Fibroblast of lung (primary cell): ENCODE results near the gene OSBPL9. TPM values are rescaled to one million over a fixed set of nuclear protein-coding genes. Genes with fewer than 3 reads are reported as not detected.

ENCODE experiments used
- DNase-seq, 2 donors: peaks; one replicate each; pipeline versions ENCODE4 v3.0.0 to v3.0.0-alpha.2; 2010; ENCODE audit warnings: low read depth in 2 of 2
- H2AFZ ChIP-seq: 2 replicates; pipeline ENCODE4 v1.5.1; 2012; ENCODE audit warnings: low read length, control low read depth, inconsistent platforms
- H3K27ac ChIP-seq: 2 replicates; pipeline ENCODE4 v1.5.1; 2011; ENCODE audit warnings: low read length, control low read depth; ENCODE audit not compliant: insufficient read depth
- H3K27me3 ChIP-seq: 2 replicates; pipeline ENCODE4 v1.5.1; 2011; ENCODE audit warnings: mild to moderate bottlenecking, low read length; ENCODE audit not compliant: control insufficient read depth, insufficient read depth
- H3K36me3 ChIP-seq: 2 replicates; pipeline ENCODE4 v1.5.1; 2011; ENCODE audit warnings: low read length; ENCODE audit not compliant: control insufficient read depth, insufficient read depth
- H3K4me1 ChIP-seq: 2 replicates; pipeline ENCODE4 v1.5.1; 2011; ENCODE audit warnings: low read length; ENCODE audit not compliant: control insufficient read depth, insufficient read depth; ENCODE audit errors: extremely low read depth
- H3K4me2 ChIP-seq: 2 replicates; pipeline ENCODE4 v1.5.1; 2011; ENCODE audit warnings: low read length, control low read depth; ENCODE audit not compliant: insufficient read depth; ENCODE audit errors: extremely low read depth
- H3K4me3 ChIP-seq, 4 experiments: fragments of 200-600 bp in 1 of 4; sonication (generic) in 1 of 4; replicated peaks in 1 of 4; 2 replicates each; pipeline ENCODE4 v1.5.1; 2011 to 2016; ENCODE audit warnings: low read length in 4 of 4, low read depth in 3 of 4, mild to moderate bottlenecking in 3 of 4, control low read depth in 2 of 4, inconsistent platforms in 1 of 4, mixed read lengths in 1 of 4; ENCODE audit not compliant: insufficient read depth in 1 of 4; ENCODE audit errors: control extremely low read depth in 1 of 4
- H3K79me2 ChIP-seq: 2 replicates; pipeline ENCODE4 v1.5.1; 2012; ENCODE audit warnings: mild to moderate bottlenecking, low read length, inconsistent platforms; ENCODE audit not compliant: control insufficient read depth, insufficient read depth
- H3K9ac ChIP-seq: 2 replicates; pipeline ENCODE4 v1.5.1; 2011; ENCODE audit warnings: mild to moderate bottlenecking, low read length, control low read depth; ENCODE audit not compliant: insufficient read depth
- H3K9me3 ChIP-seq: 2 replicates; pipeline ENCODE4 v1.5.1; 2012; ENCODE audit warnings: low read depth, low read length; ENCODE audit not compliant: control insufficient read depth, insufficient read depth
- H4K20me1 ChIP-seq: 2 replicates; pipeline ENCODE4 v1.5.1; 2011; ENCODE audit warnings: low read length; ENCODE audit not compliant: control insufficient read depth, insufficient read depth; ENCODE audit errors: extremely low read depth
- CTCF ChIP-seq, 2 donors: IDR thresholded peaks in 1 of 2; conservative IDR thresholded peaks in 1 of 2; 1 replicate in 1 of 2; 2 replicates in 1 of 2; pipeline ENCODE4 v1.5.1; 2011 to 2012; ENCODE audit warnings: low read length in 2 of 2, control low read depth in 1 of 2, inconsistent platforms in 1 of 2, low read depth in 1 of 2, mild to moderate bottlenecking in 1 of 2
- EZH2 ChIP-seq: IDR thresholded peaks from 2 replicates; pipeline ENCODE4 v1.5.1; 2012; ENCODE audit warnings: low read length, control low read depth, mild to moderate bottlenecking; ENCODE audit errors: missing control alignments
- polyA plus RNA-seq, 2 donors: library from polyadenylated mRNA; depleted of rRNA in 1 of 2; stranded (reverse) in 1 of 2; unstranded in 1 of 2; fragments of >200 nt; gene quantifications; 2 replicates each; pipeline ENCODE4 v1.2.1, GENCODE V29; 2011 to 2012; ENCODE audit warnings: missing spikeins in 1 of 2
- total RNA-seq: library from RNA; depleted of rRNA; stranded (reverse); fragments of >200 nt; gene quantifications from 2 replicates; pipeline ENCODE4 v1.2.1, GENCODE V29; 2014

The OSBPL9 gene
- total and polyA plus RNA-seq, 2 donors (not counting 1 experiment from before 2014, with no cell fraction given) = 62.5 to 90.7 TPM

GRCh38 chr1:51684776-51685175 is 67.9 kb downstream of the OSBPL9 start:
- no peaks in the 10 kb centered on the region for H4K20me1 ChIP-seq
- no peaks in the 10 kb centered on the region for H3K79me2 ChIP-seq
- no peak overlapping the region for H3K9ac ChIP-seq
- no peak overlapping the region for H2AFZ ChIP-seq
- no peak overlapping the region for H3K4me3 ChIP-seq
- H3K4me2 ChIP-seq = no peak overlapping the region
- TF ChIP-seq CTCF (conservative IDR thresholded peaks at IDR 0.05 in 1 of 2, IDR thresholded peaks at IDR 0.05 in 1 of 2; ENCODE audit: low read depth in 1 of 2, low read length in 2 of 2) (no peak), EZH2 (no peak)
- H3K27me3 ChIP-seq = no peaks in the 10 kb centered on the region
- H3K4me1 ChIP-seq = peaks cover 4% of the 10 kb centered on the region
- H3K36me3 ChIP-seq = no peaks in the 10 kb centered on the region
- no peak overlapping the region for H3K27ac ChIP-seq
- DNase-seq = no peak
- H3K9me3 ChIP-seq = no peaks in the 10 kb centered on the region

- Histone ChIP-seq H3K4me1 (peaks cover 12% of the 10 kb centered on the region), H4K20me1 (no peaks in the 10 kb centered on the region), H3K27me3 (no peaks in the 10 kb centered on the region), H2AFZ (no peak overlapping the region), H3K79me2 (no peaks in the 10 kb centered on the region), H3K4me3 (no peak overlapping the region), H3K27ac (no peak overlapping the region), H3K36me3 (no peaks in the 10 kb centered on the region), H3K9ac (no peak overlapping the region), H3K9me3 (no peaks in the 10 kb centered on the region), H3K4me2 (no peak overlapping the region)
- peak in 1 of 2 donors; percentile 47 for DNase-seq
- no peak for TF ChIP-seq EZH2
- no peak for TF ChIP-seq CTCF (conservative IDR thresholded peaks at IDR 0.05 in 1 of 2, IDR thresholded peaks at IDR 0.05 in 1 of 2; ENCODE audit: low read depth in 1 of 2, low read length in 2 of 2)
Observed at GRCh38 chr1:51686450-51686849, 69.6 kb downstream of the OSBPL9 start.

DNA sequence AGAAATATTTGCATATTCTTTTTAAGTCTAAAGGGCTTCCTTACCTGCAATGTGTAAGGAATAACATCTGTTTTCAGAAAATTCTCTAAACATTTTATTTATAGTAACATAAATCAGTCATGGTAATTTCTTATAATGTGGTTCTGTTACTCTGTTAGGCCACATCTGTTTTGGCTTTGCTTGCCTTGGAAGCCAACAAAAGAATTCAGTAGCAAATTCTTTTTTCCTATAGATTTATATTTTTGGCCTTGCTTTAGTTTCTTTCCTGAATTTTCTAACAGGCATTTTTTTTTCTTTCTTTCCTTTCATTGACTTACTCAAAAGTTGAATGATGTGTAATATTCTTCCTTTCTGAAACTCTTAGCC is 72.2 kb downstream of the OSBPL9 start:
- H2AFZ ChIP-seq = no peak overlapping the region
- H3K4me3 ChIP-seq = no peak overlapping the region
- no peak overlapping the region for H3K4me2 ChIP-seq
- no peaks in the 10 kb centered on the region for H4K20me1 ChIP-seq
- no peak for DNase-seq
- H3K79me2 ChIP-seq = no peaks in the 10 kb centered on the region
- H3K27ac ChIP-seq = no peak overlapping the region
- H3K9me3 ChIP-seq = no peaks in the 10 kb centered on the region
- H3K9ac ChIP-seq = no peak overlapping the region
- TF ChIP-seq EZH2 = no peak
- no peak for TF ChIP-seq CTCF (conservative IDR thresholded peaks at IDR 0.05 in 1 of 2, IDR thresholded peaks at IDR 0.05 in 1 of 2; ENCODE audit: low read depth in 1 of 2, low read length in 2 of 2)
- no peaks in the 10 kb centered on the region for H3K27me3 ChIP-seq
- H3K36me3 ChIP-seq = no peaks in the 10 kb centered on the region
- peaks cover 14% of the 10 kb centered on the region for H3K4me1 ChIP-seq
